ENCODE data around the gene KLF16. TPM values are rescaled to one million over a fixed set of nuclear protein-coding genes. Genes with fewer than 3 reads are reported as not detected.
A peak's percentile ranks its signal among the peaks of the same experiment; 100 is the strongest.

Gene KLF16
- total RNA-seq, 1 donor from 2014 or later: 52.4 TPM

GRCh38 chr19:1846517-1847204, 16.7 kb downstream of the KLF16 start:
- Histone ChIP-seq H3K4me3 (ENCODE audit: insufficient read depth, low read depth, low read length) (peak overlapping the region; percentile 96), H3K9me3 (ENCODE audit: insufficient read depth, low read depth, low read length) (no peaks in the 10 kb centered on the region), H2AFZ (ENCODE audit: low read depth, low read length) (no peak overlapping the region), H3K9ac (ENCODE audit: low read length) (peak overlapping the region; percentile 99), H3K36me3 (ENCODE audit: insufficient read depth, low read length) (no peaks in the 10 kb centered on the region), H3K79me2 (ENCODE audit: insufficient read depth, low read length) (peaks cover 72% of the 10 kb centered on the region), H3K27me3 (ENCODE audit: insufficient read depth, low read length) (no peaks in the 10 kb centered on the region), H3K27ac (ENCODE audit: low read depth, low read length) (peak overlapping the region; percentile 100), H3K4me2 (ENCODE audit: low read length) (peak overlapping the region; percentile 96), H3K4me1 (ENCODE audit: insufficient read depth, low read length) (peaks cover 14% of the 10 kb centered on the region), H4K20me1 (ENCODE audit: insufficient read depth, low read length) (peaks cover 81% of the 10 kb centered on the region)
- peak overlapping the region; percentile 99 for H3K27ac Mint-ChIP-seq (ENCODE audit: unreplicated experiment)
- H3K4me1 Mint-ChIP-seq (ENCODE audit: low read depth, unreplicated experiment): peaks cover 13% of the 10 kb centered on the region
- H3K4me3 Mint-ChIP-seq (ENCODE audit: unreplicated experiment): peak overlapping the region; percentile 95
- H3K27me3 Mint-ChIP-seq (ENCODE audit: low read depth, unreplicated experiment): no peaks in the 10 kb centered on the region
- DNase-seq (ENCODE audit: low read depth): no peak
- FAIRE-seq: no peak
- TF ChIP-seq EZH2 (IDR thresholded peaks at IDR 0.05; ENCODE audit: insufficient read depth, low read length): no peak
- no peak for TF ChIP-seq CTCF (IDR thresholded peaks at IDR 0.05; ENCODE audit: insufficient read depth, low read depth, low read length)
- no peaks in the 10 kb centered on the region for H3K36me3 Mint-ChIP-seq (ENCODE audit: low read depth, unreplicated experiment)
- no peaks in the 10 kb centered on the region for H3K9me3 Mint-ChIP-seq (ENCODE audit: unreplicated experiment)

- no peak for FAIRE-seq
- Mint-ChIP-seq H3K4me1 (ENCODE audit: low read depth, unreplicated experiment) (peaks cover 9% of the 10 kb centered on the region), H3K27me3 (ENCODE audit: low read depth, unreplicated experiment) (no peaks in the 10 kb centered on the region), H3K36me3 (ENCODE audit: low read depth, unreplicated experiment) (no peaks in the 10 kb centered on the region), H3K4me3 (ENCODE audit: unreplicated experiment) (no peak overlapping the region), H3K27ac (ENCODE audit: unreplicated experiment) (peak overlapping the region; percentile 83), H3K9me3 (ENCODE audit: unreplicated experiment) (no peaks in the 10 kb centered on the region)
- Histone ChIP-seq H3K36me3 (ENCODE audit: insufficient read depth, low read length) (no peaks in the 10 kb centered on the region), H2AFZ (ENCODE audit: low read depth, low read length) (no peak overlapping the region), H4K20me1 (ENCODE audit: insufficient read depth, low read length) (peaks cover 81% of the 10 kb centered on the region), H3K9me3 (ENCODE audit: insufficient read depth, low read depth, low read length) (no peaks in the 10 kb centered on the region), H3K27me3 (ENCODE audit: insufficient read depth, low read length) (no peaks in the 10 kb centered on the region), H3K4me3 (ENCODE audit: insufficient read depth, low read depth, low read length) (no peak overlapping the region), H3K4me2 (ENCODE audit: low read length) (no peak overlapping the region), H3K4me1 (ENCODE audit: insufficient read depth, low read length) (peaks cover 14% of the 10 kb centered on the region), H3K79me2 (ENCODE audit: insufficient read depth, low read length) (peaks cover 82% of the 10 kb centered on the region), H3K27ac (ENCODE audit: low read depth, low read length) (no peak overlapping the region), H3K9ac (ENCODE audit: low read length) (no peak overlapping the region)
- no peak for DNase-seq (ENCODE audit: low read depth)
- no peak for TF ChIP-seq CTCF (IDR thresholded peaks at IDR 0.05; ENCODE audit: insufficient read depth, low read depth, low read length)
- no peak for TF ChIP-seq EZH2 (IDR thresholded peaks at IDR 0.05; ENCODE audit: insufficient read depth, low read length)
These were observed 17.7 kb downstream of the KLF16 start for GRCh38 chr19:1845642-1846041.

GRCh38 chr19:1845125-1845515, 18.3 kb downstream of the KLF16 start:
- H3K4me2 ChIP-seq (ENCODE audit: low read length): no peak overlapping the region
- no peaks in the 10 kb centered on the region for H3K27me3 ChIP-seq (ENCODE audit: insufficient read depth, low read length)
- no peaks in the 10 kb centered on the region for H3K27me3 Mint-ChIP-seq (ENCODE audit: low read depth, unreplicated experiment)
- H3K9me3 Mint-ChIP-seq (ENCODE audit: unreplicated experiment): no peaks in the 10 kb centered on the region
- H3K4me1 Mint-ChIP-seq (ENCODE audit: low read depth, unreplicated experiment): peaks cover 14% of the 10 kb centered on the region
- no peak overlapping the region for H3K27ac ChIP-seq (ENCODE audit: low read depth, low read length)
- H2AFZ ChIP-seq (ENCODE audit: low read depth, low read length): no peak overlapping the region
- no peak overlapping the region for H3K4me3 Mint-ChIP-seq (ENCODE audit: unreplicated experiment)
- no peaks in the 10 kb centered on the region for H3K36me3 ChIP-seq (ENCODE audit: insufficient read depth, low read length)
- peaks cover 87% of the 10 kb centered on the region for H3K79me2 ChIP-seq (ENCODE audit: insufficient read depth, low read length)
- no peak overlapping the region for H3K4me3 ChIP-seq (ENCODE audit: insufficient read depth, low read depth, low read length)
- no peak overlapping the region for H3K9ac ChIP-seq (ENCODE audit: low read length)
- no peaks in the 10 kb centered on the region for H3K36me3 Mint-ChIP-seq (ENCODE audit: low read depth, unreplicated experiment)
- DNase-seq (ENCODE audit: low read depth): no peak
- no peak overlapping the region for H3K27ac Mint-ChIP-seq (ENCODE audit: unreplicated experiment)
- H3K4me1 ChIP-seq (ENCODE audit: insufficient read depth, low read length): peaks cover 14% of the 10 kb centered on the region
- FAIRE-seq: no peak
- TF ChIP-seq CTCF (IDR thresholded peaks at IDR 0.05; ENCODE audit: insufficient read depth, low read depth, low read length) (no peak), EZH2 (IDR thresholded peaks at IDR 0.05; ENCODE audit: insufficient read depth, low read length) (no peak)
- H4K20me1 ChIP-seq (ENCODE audit: insufficient read depth, low read length): peaks cover 85% of the 10 kb centered on the region
- no peaks in the 10 kb centered on the region for H3K9me3 ChIP-seq (ENCODE audit: insufficient read depth, low read depth, low read length)
